Activated CD4-positive, alpha-beta T cell treated with anti-CD3 and anti-CD28 coated beads for 1 hour (primary cell): Measurements from ENCODE around the gene C20orf141.

Source experiments
- DNase-seq: peaks from one replicate; pipeline ENCODE4 v3.0.0-alpha.2; 2020

C20orf141 gene

DNA sequence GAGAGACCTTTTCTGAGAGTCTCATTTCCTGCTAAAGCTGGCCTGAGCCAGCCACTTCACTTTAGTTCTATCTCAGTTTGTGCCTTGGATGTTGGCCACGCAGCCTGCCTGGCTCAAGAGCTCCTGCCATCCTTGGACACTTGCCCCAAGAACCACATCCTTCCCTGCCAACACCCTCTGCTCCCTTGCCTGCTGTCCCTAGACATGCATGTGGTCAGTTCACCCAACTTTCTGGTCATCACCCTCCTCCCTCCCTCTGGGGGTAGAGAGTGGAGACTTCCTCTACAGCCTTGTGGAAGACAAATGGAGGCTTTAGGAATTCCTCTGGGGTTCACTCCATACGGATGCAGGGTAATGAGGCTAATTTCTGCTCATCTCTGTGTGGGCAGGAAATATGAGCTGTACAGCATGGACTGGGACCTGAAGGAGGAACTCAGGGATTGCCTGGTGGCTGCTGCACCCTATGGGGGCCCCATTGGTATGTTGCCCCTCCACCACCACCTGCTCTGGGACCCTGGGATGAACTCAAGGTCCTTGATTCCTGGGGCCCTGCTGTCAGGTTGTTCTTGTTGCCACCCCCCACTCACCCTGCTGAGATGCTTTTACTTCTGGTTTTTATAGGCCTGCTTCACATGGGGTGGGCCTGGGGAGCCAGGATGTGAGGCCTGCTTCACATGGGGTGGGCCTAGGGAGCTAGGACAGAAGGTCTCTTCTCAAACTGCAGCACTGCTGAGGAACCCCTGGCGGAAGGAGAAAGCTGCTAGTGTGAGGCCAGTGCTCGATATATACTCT lies 44.7 kb downstream of the C20orf141 start:
- no peak for DNase-seq

DNA sequence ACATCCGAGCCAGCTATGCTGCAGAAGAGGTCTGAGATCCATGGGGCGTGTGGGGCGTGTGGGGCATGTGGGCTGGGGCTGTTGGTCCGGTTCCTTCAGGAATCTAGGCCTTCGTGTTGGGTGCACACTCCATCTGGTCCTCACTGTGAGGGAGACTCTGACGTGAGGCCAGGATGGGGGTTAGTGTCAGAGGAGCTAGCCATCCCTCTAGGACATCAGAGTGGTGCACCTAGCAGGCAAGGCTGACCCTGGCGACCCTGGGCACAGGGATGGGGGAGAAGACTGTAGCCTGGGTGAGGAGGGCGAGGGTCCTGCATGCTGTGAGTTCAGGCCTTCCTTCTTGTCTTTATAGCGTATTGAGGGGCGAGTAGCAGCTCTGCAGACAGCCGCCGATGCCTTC lies 49.8 kb downstream of the C20orf141 start:
- no peak for DNase-seq

DNA sequence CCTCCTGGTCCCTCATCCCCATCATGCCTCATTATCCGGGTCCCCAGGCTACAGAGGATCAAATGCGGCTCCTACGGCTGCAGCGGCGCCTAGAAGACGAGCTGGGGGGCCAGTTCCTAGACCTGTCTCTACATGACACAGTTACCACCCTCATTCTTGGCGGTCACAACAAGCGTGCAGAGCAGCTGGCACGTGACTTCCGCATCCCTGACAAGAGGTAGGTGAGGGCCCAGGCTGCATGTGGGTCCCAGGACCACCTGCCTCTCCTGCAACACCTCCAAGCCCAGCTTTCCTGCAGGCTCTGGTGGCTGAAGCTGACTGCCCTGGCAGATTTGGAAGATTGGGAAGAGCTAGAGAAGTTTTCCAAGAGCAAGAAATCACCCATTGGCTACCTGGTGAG lies 50.3 kb downstream of the C20orf141 start:
- DNase-seq = no peak
